Subcutaneous abdominal adipose tissue (tissue), 5 donors: Measurements from ENCODE around the gene ERC1.

Experiments
- H3K27ac ChIP-seq: one replicate; pipeline ENCODE4 v1.7.0; 2013; ENCODE audit warnings: low read depth, mild to moderate bottlenecking, inconsistent platforms, low read length, moderate library complexity
- H3K27me3 ChIP-seq, 5 donors: one replicate each; pipeline ENCODE4 v1.7.0; 2013; ENCODE audit warnings: low read length in 5 of 5, inconsistent platforms in 1 of 5; ENCODE audit not compliant: control insufficient read depth in 5 of 5, insufficient read depth in 4 of 5
- H3K36me3 ChIP-seq, 5 donors: one replicate each; pipeline ENCODE4 v1.7.0; 2013; ENCODE audit warnings: low read length in 5 of 5; ENCODE audit not compliant: control insufficient read depth in 5 of 5, insufficient read depth in 5 of 5
- H3K4me1 ChIP-seq, 5 donors: one replicate each; pipeline ENCODE4 v1.7.0; 2013; ENCODE audit warnings: low read length in 5 of 5, mild to moderate bottlenecking in 3 of 5, moderate library complexity in 1 of 5; ENCODE audit not compliant: control insufficient read depth in 5 of 5, insufficient read depth in 5 of 5
- H3K4me3 ChIP-seq, 5 donors: one replicate each; pipeline ENCODE4 v1.7.0; 2013; ENCODE audit warnings: low read length in 5 of 5, low read depth in 1 of 5
- H3K9ac ChIP-seq, 5 donors: one replicate each; pipeline ENCODE4 v1.7.0; 2013; ENCODE audit warnings: low read length in 5 of 5, mild to moderate bottlenecking in 4 of 5, moderate library complexity in 3 of 5
- H3K9me3 ChIP-seq, 5 donors: one replicate each; pipeline ENCODE4 v1.7.0; 2013; ENCODE audit warnings: low read length in 5 of 5; ENCODE audit not compliant: control insufficient read depth in 5 of 5
- donor health status: healthy.
- donor health status: healthy.
- donor health status: healthy.
- donor health status: healthy.
- donor health status: healthy.

Gene ERC1

DNA sequence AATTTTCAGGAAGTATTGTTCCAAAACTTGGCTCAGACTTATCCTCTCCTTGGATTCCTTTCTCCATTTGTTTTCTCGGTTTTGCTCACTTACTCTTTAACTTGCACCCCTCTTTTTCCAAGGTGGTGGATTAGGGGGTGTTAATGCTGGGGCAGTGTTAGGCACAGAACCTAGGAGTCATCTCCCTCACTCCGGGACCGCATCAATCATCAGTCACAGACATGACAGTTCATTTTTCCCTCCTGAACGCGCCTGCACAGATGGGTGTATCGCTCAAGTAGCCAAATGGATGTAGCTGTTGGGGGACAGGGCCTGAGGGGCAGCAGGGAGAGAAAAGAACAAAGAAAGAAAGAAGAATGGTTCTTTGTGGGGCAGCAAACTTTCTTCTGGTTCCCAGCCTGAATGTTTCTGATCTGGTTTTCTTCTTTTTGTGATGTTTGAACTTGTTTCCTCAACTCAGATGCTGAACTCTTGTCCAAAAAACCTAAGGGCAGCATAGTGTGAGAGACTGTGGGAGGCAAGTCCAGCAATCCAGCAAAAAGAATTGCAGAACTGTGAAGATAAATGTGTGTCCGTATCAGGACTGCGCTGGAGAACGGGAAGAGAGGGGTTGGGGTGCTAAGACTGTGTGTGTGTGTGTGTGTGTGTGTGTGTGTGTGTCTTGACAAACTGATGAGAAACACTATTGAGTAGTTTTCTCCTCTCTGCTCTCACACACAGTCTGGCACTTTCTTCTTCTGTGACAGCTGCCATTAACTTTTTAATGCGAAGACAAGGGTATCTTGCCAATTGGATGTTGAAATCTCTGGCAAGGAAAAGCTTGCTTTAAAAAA lies 472.3 kb downstream of the ERC1 start:
- Histone ChIP-seq H3K27me3 (no peaks in the 10 kb centered on the region), H3K4me3 (no peak overlapping the region), H3K36me3 (peaks cover 0 to 6% (median 0%) of the 10 kb centered on the region in 5 donors), H3K27ac (no peak overlapping the region), H3K4me1 (peaks cover 0 to 10% (median 6%) of the 10 kb centered on the region in 5 donors), H3K9ac (no peak overlapping the region), H3K9me3 (no peaks in the 10 kb centered on the region)

DNA sequence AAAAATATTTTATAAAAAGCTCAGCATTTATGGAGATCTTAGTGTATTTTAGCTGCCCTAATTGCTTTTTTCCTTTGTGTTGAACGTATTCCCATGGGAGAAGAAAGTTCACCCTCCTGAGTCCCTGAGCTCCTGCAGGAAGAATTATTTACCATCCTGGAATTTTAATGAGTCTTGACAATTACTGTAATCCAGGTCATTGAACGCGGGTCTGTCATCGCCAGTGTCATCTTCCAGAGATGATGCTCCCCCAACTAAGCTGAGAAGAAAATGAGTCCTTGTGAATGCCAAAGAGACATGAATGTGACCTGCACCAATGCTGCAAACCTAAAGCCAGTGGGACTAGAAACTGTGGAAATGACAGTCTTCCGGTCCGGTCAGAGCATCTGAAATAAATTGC lies 473.9 kb downstream of the ERC1 start:
- Histone ChIP-seq H3K4me1 (peaks cover 3 to 20% (median 10%) of the 10 kb centered on the region in 5 donors), H3K4me3 (no peak overlapping the region), H3K27ac (no peak overlapping the region)

DNA sequence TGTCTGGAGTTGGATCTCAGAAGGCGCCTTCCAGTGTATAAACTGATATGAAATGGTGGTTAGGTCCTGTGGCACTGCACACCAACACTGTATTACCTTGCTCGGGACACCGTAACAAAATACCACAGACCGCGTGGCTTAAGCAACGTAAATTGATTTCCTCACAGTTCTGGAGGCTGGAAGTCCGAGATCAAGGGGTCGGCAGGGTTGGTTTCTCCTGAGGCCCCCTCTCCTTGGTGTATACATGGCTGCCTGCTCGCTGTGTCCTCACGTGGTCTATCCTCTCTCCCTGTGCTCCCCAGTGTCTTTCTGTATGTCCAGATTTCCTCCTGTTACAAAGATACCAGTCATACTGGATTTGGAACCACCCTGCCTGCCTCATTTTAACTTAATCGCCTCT lies 475.0 kb downstream of the ERC1 start:
- Histone ChIP-seq H3K4me3 (no peak overlapping the region), H3K27me3 (no peaks in the 10 kb centered on the region), H3K4me1 (peaks cover 3 to 23% (median 14%) of the 10 kb centered on the region in 5 donors), H3K36me3 (peaks cover 0 to 6% (median 0%) of the 10 kb centered on the region in 5 donors), H3K9ac (no peak overlapping the region), H3K9me3 (no peaks in the 10 kb centered on the region), H3K27ac (no peak overlapping the region)

More for the DNA sequence above, 473.9 kb downstream of the ERC1 start:
- Histone ChIP-seq H3K36me3 (peaks cover 0 to 6% (median 0%) of the 10 kb centered on the region in 5 donors), H3K27me3 (no peaks in the 10 kb centered on the region), H3K9ac (no peak overlapping the region), H3K9me3 (no peaks in the 10 kb centered on the region)

DNA sequence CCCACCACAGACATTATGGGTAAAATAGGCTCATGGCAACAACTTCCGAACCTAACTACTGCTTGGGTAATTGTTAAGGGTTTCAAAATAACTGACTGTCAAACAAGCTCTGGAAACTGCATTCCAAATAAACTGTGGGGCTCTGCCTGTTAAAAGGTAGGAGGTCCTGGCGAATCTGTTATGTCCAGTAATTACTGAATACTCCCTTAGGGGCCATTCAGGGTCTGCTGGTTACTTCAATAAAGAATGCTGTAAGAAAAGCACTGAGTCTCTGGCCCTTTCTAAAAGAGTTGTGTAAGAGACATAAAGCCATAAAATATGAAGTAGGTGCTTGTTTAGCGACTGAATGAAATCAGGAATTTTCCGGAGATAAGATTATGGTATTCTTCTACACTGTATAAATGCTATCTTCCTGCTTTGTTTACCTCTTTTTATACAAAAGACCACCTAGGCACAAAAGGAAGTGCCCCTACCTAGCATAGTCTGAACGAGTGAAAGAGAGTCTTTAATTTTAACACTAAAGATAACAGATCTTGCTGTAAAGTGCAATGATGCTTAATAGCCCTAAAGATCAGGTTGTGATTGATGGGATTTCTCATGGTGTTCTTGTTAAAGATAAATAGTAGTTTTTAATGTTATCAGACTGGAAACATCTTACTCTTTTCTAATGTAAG lies 475.6 kb downstream of the ERC1 start:
- no peak overlapping the region for H3K27ac ChIP-seq
- H3K27me3 ChIP-seq: no peaks in the 10 kb centered on the region
- H3K9ac ChIP-seq: no peak overlapping the region
- no peak overlapping the region for H3K4me3 ChIP-seq
- H3K4me1 ChIP-seq: peaks cover 3 to 23% (median 14%) of the 10 kb centered on the region in 5 donors
- peaks cover 0 to 6% (median 0%) of the 10 kb centered on the region in 5 donors for H3K36me3 ChIP-seq
- H3K9me3 ChIP-seq: no peaks in the 10 kb centered on the region

DNA sequence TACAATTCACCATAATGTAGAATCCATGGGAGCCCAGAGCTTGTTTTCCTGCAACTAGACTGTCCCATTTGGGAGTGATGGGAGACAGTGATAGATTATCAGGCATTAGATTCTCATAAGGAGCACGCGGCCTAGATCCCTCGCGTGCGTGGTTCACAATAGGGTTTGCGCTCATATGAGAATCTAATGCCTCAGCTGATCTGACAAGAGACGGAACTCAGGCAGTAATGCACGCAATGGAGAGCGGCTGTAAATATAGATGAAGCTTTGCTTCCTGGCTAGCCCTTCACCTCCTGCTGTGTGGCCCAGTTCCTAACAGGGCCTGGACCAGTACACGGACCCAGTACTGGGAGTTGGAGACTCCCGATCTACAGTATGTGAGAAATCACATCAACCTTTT lies 476.7 kb downstream of the ERC1 start:
- Histone ChIP-seq H3K36me3 (peaks cover 0 to 6% (median 0%) of the 10 kb centered on the region in 5 donors), H3K9ac (no peak overlapping the region), H3K27me3 (no peaks in the 10 kb centered on the region), H3K27ac (no peak overlapping the region), H3K4me1 (peaks cover 3 to 24% (median 14%) of the 10 kb centered on the region in 5 donors), H3K4me3 (no peak overlapping the region), H3K9me3 (no peaks in the 10 kb centered on the region)

DNA sequence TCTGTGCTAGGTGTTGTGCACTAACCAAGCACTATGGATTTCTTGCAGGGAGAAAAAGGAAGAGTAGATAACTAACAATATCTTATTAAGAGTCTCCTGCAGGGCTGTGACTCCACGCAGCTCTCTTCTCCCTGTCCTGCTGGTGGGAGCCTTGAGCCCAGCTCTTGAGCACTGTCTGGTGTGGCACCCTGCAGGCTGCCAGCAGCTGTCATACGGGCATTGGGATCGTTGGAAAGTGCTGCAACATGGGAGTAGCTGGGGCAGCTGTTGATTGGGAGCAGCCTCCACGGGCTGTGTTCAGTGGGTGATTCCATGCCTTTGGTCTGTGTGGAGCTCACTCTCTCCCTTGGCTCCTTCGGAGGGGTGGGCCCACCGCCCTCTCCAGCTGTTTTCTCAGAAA lies 478.0 kb downstream of the ERC1 start:
- no peak overlapping the region for H3K4me3 ChIP-seq
- no peak overlapping the region for H3K27ac ChIP-seq
- H3K4me1 ChIP-seq: peaks cover 7 to 28% (median 17%) of the 10 kb centered on the region in 5 donors
- no peaks in the 10 kb centered on the region for H3K27me3 ChIP-seq
- H3K9me3 ChIP-seq: no peaks in the 10 kb centered on the region
- H3K9ac ChIP-seq: no peak overlapping the region
- H3K36me3 ChIP-seq: peaks cover 0 to 6% (median 0%) of the 10 kb centered on the region in 5 donors

DNA sequence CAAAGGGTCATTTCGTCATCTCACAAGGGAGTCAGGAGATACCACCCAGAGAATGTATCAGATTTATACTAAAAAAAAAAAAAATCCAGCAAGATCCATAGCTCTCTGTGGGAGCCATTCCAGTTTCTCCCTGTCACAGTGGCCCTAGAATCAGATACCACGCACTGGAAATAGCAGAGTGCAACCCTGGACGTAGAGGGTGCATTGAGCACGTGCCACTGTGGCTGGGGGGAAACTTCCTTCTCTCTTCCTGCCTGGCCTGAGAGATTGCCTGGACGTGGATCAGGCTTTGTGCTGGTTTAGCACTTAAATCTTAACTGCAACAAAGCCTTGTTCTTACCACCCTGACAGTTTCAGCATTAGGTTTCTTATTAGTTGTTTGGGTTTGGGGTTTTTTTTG lies 479.0 kb downstream of the ERC1 start:
- H3K27ac ChIP-seq: no peak overlapping the region
- peaks cover 0 to 6% (median 0%) of the 10 kb centered on the region in 5 donors for H3K36me3 ChIP-seq
- H3K4me3 ChIP-seq: no peak overlapping the region
- no peak overlapping the region for H3K9ac ChIP-seq
- H3K9me3 ChIP-seq: no peaks in the 10 kb centered on the region
- H3K27me3 ChIP-seq: no peaks in the 10 kb centered on the region
- peaks cover 7 to 37% (median 26%) of the 10 kb centered on the region in 5 donors for H3K4me1 ChIP-seq

DNA sequence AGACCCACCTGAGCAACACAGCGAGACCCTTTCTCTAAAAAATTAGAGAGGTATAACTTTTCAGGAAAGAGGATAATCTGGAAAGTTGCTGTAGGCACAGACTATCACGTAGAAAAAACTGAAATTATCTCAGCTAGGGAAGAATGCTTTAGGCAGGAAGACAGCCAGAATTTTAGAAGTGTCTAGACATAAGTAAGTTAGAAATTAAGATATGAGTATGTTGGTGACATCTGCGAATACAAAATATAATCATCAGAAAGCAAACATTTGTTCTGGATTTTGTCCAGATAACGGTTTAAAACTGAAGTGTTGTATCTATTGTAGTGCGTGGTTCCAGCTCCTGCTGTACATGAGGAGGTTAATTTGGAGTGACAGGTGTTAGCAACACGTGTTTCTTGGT lies 480.2 kb downstream of the ERC1 start:
- no peaks in the 10 kb centered on the region for H3K9me3 ChIP-seq
- H3K27ac ChIP-seq: no peak overlapping the region
- H3K27me3 ChIP-seq: no peaks in the 10 kb centered on the region
- no peak overlapping the region for H3K4me3 ChIP-seq
- H3K36me3 ChIP-seq: no peaks in the 10 kb centered on the region
- no peak overlapping the region for H3K9ac ChIP-seq
- peaks cover 7 to 37% (median 26%) of the 10 kb centered on the region in 5 donors for H3K4me1 ChIP-seq

DNA sequence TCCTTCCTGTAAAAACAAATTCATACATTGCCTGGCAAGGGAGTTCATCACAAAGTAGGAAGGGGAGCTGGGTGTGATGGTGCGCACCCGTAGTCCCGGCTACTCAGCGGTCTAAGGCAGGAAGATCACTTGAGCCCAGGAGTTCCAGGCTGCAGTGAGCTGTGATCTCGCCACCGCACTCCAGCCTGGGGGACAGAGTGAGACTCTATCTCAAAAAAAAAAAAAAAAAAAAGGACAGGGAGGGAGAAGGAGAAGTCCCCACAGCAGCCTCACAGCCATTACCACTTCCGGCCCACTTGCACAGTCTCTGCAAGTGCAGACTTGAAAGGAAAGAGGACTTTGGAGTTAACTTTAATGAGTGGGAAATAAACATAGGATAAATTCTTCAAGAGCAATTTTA lies 482.4 kb downstream of the ERC1 start:
- H3K4me1 ChIP-seq: peaks cover 7 to 37% (median 26%) of the 10 kb centered on the region in 5 donors
- no peaks in the 10 kb centered on the region for H3K9me3 ChIP-seq
- peak overlapping the region in 1 of 5 donors; percentile 23 for H3K9ac ChIP-seq
- H3K4me3 ChIP-seq: no peak overlapping the region
- H3K27me3 ChIP-seq: no peaks in the 10 kb centered on the region
- no peak overlapping the region for H3K27ac ChIP-seq
- no peaks in the 10 kb centered on the region for H3K36me3 ChIP-seq

DNA sequence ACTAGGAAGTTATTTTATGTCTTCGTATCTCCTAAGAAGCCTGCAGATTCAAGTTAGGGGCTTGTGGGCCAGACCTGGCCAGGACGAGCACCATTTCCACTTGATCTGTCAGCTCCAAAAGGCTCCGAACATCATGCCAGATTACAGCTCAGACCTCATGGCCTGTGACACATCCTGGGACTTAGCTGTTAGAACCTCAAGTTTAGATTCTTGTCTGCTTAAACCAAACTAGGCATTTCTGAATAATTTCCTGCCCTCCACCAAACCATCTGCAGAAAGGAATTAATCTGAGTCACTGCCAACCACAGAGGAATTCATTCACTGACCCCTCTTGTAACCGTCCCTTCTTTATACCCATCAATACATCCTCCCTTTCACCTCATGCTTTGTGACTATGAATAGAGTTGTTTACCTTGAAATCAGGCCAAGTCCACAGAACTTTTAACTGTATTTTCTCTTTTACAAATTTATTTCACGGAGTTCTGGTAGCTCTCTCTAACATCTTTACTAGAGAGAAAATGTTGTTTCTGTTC lies 483.1 kb downstream of the ERC1 start:
- peaks cover 7 to 35% (median 23%) of the 10 kb centered on the region in 5 donors for H3K4me1 ChIP-seq
- H3K36me3 ChIP-seq: no peaks in the 10 kb centered on the region
- H3K9ac ChIP-seq: no peak overlapping the region
- H3K4me3 ChIP-seq: no peak overlapping the region
- no peak overlapping the region for H3K27ac ChIP-seq
- H3K27me3 ChIP-seq: no peaks in the 10 kb centered on the region
- H3K9me3 ChIP-seq: no peaks in the 10 kb centered on the region
